Adrenal gland (tissue), 5 donors: ENCODE measurements around the gene GGN.

ENCODE experiments used
- CTCF ChIP-seq, 6 experiments: fragments of 450-650 bp in 4 of 6; fragments of 200-600 bp in 2 of 6; sonication (generic) in 1 of 6; IDR thresholded peaks; 1 replicate in 5 of 6; 2 replicates in 1 of 6; pipeline versions ENCODE4 v1.5.1 to v1.8.0; 2016 to 2021; ENCODE audit warnings: antibody characterized with exemption in 6 of 6, mild to moderate bottlenecking in 2 of 6, moderate library complexity in 1 of 6
- POLR2A ChIP-seq, 2 donors: fragments of 450-650 bp; IDR thresholded peaks; one replicate each; pipeline ENCODE4 v1.6.1; 2017; ENCODE audit warnings: antibody characterized with exemption in 2 of 2, mild to moderate bottlenecking in 2 of 2, moderate library complexity in 1 of 2
- donor health status: DM: no; HTN: no; CAD: no.

DNA sequence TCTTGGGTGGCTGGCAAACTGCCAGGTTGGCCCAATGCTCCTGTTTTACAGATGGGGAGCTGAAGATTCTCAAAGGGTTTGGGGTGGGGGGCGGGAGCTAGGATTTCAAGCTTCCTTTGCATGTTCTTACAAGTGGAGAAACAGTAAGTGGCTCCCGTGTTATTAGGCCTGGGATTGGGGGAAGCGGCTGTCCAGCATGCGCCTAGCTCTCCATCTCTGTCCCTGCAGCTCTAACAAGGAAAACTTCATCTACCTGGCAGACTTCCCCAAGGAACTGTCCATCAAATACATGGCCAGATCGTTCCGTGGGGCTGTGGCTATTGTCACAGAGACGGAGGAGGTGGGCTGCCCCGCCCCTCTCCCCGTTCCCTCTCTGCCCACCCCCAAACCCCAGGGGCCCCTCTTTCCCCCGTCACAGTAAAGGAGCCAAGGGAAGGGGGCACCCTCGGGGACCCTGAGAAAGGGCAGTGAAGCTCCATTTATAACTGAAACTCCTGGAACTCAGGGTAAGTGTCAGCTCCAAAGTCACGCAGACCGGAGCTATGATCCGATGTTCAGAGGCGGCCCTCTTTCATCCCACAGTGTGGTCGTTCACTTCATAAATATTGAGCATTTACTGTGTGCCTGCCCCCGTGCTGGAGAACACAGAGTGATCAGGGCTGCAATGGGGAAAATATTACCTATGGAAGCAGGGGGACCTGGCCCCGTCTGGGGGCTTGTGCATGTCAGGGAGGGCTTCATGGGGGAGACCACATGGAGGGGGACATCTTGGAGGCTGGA lies 28.4 kb downstream of the GGN start:
- TF ChIP-seq CTCF (IDR thresholded peaks at IDR 0.05) = no peak
- TF ChIP-seq POLR2A (IDR thresholded peaks at IDR 0.05) = no peak
